SH-SY5Y (cell line): Measurements from ENCODE around the gene ASB1.

Experiments
- GATA2 ChIP-seq: IDR thresholded peaks from 2 replicates; pipeline ENCODE4 v1.6.1; 2011; ENCODE audit warnings: mild to moderate bottlenecking, low read depth, low read length
- GATA3 ChIP-seq: IDR thresholded peaks from 2 replicates; pipeline ENCODE4 v1.6.1; 2011; ENCODE audit warnings: low read depth, mild to moderate bottlenecking, low read length, moderate library complexity

DNA sequence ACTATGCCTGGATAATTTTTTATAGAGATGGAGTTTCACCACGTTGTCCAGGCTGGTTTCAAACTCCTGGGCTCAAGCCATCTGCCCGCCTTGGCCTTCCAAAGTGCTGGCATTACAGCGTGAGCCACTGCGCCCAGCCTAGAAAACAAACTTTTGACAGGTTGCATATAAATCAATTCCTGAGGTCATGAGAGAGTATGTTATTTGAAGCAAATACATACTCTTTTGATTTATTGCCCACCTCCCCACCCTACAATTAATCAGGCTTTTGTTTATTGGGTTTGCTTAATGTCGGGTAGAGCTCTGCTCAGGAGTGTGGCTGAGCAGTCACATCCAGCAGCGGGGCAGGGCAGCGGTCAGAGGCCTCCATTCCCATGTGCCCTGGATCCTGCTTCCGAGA, 37.9 kb upstream of the ASB1 start:
- TF ChIP-seq GATA3 (no peak), GATA2 (no peak)
